DND-41 (cell line): ENCODE measurements around the gene ZNF70.

Experiments used
- EZH2 ChIP-seq: IDR thresholded peaks from 3 replicates; pipeline ENCODE4 v1.6.1; 2012; ENCODE audit warnings: borderline replicate concordance, low read depth, mild to moderate bottlenecking, moderate library complexity, low read length, inconsistent platforms; ENCODE audit not compliant: severe bottlenecking
- TF ChIP-seq, protein P1 (sequence below): IDR thresholded peaks from 2 replicates; pipeline ENCODE4 v1.5.1; 2012; ENCODE audit warnings: borderline replicate concordance, low read length, moderate library complexity, mild to moderate bottlenecking; ENCODE audit not compliant: poor library complexity, severe bottlenecking; ENCODE audit errors: extremely low read depth

DNA sequence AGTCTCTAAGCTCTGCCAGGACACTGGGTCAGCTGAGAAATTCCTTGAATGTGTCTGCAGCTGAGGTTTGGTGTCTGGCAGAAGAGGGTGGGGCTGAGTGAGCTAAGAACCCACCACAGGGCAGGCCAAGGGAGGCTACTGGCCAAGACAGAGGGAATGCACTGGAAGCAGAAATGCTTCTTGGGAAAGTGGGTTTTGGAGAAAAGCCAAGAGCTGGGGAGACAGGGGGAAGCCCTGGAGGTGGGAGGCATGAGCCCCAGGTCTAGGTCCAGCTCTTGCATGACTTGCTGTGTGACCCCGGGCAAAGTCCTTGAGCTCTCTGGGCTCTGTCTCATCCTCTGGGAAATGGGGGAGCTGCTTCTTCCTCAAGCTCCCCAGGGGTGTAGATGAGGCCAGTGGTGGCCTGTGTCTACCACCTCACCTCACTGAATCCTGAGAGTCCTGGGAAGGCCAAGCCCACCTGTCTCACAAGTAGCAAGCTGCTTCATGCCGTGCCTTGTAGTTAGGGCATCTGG lies 24.1 kb upstream of the ZNF70 start:
- TF ChIP-seq, protein P1, sequence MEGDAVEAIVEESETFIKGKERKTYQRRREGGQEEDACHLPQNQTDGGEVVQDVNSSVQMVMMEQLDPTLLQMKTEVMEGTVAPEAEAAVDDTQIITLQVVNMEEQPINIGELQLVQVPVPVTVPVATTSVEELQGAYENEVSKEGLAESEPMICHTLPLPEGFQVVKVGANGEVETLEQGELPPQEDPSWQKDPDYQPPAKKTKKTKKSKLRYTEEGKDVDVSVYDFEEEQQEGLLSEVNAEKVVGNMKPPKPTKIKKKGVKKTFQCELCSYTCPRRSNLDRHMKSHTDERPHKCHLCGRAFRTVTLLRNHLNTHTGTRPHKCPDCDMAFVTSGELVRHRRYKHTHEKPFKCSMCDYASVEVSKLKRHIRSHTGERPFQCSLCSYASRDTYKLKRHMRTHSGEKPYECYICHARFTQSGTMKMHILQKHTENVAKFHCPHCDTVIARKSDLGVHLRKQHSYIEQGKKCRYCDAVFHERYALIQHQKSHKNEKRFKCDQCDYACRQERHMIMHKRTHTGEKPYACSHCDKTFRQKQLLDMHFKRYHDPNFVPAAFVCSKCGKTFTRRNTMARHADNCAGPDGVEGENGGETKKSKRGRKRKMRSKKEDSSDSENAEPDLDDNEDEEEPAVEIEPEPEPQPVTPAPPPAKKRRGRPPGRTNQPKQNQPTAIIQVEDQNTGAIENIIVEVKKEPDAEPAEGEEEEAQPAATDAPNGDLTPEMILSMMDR, result no peak
- no peak for TF ChIP-seq EZH2
